Right lobe of liver (tissue), 6 donors: ENCODE data around the gene UGT1A10. TPM values are rescaled to one million over a fixed set of nuclear protein-coding genes. Genes with fewer than 3 reads are reported as not detected.
"Not testable (repeated sequence)": the region's sequence is repeated elsewhere in the genome, so short reads cannot be mapped to it uniquely, and the experiment has no call there.

ENCODE experiments used
- ATAC-seq, 4 donors: fragments of 200-7000 bp; cut with Tn5 transposase; one replicate each; pipeline ENCODE4 v1.9.1; 2020; ENCODE audit warnings: mild to moderate bottlenecking in 4 of 4, moderate library complexity in 4 of 4
- DNase-seq, 3 donors: peaks; one replicate each; pipeline ENCODE4 v3.0.0-alpha.2; 2020
- H3K27ac ChIP-seq, 3 donors: fragments of 200-600 bp; one replicate each; pipeline ENCODE4 v1.8.0; 2022
- H3K27me3 ChIP-seq, 2 donors: fragments of 200-600 bp; one replicate each; pipeline ENCODE4 v1.8.0; 2022
- H3K36me3 ChIP-seq, 4 donors: fragments of 200-600 bp; sonication (generic) in 1 of 4; one replicate each; pipeline versions ENCODE4 v1.5.1 to v1.8.0; 2017 to 2022; ENCODE audit warnings: control low read depth in 1 of 4
- H3K4me1 ChIP-seq, 4 donors: fragments of 200-600 bp; sonication (generic) in 1 of 4; one replicate each; pipeline versions ENCODE4 v1.5.1 to v1.8.0; 2017 to 2022; ENCODE audit warnings: control low read depth in 1 of 4
- H3K4me3 ChIP-seq, 3 donors: fragments of 200-600 bp; one replicate each; pipeline ENCODE4 v1.8.0; 2022
- H3K9me3 ChIP-seq, 4 donors: fragments of 200-600 bp; sonication (generic) in 1 of 4; one replicate each; pipeline versions ENCODE4 v1.5.1 to v1.8.0; 2017 to 2022; ENCODE audit warnings: control low read depth in 1 of 4
- POLR2A ChIP-seq: fragments of 450-650 bp; IDR thresholded peaks from one replicate; pipeline ENCODE4 v1.6.1; 2017; ENCODE audit warnings: antibody characterized with exemption, mild to moderate bottlenecking
- WGBS: methylation state at CpG from one replicate; pipeline ENCODE4 v1.1.6; 2018; ENCODE audit warnings: low coverage, low lambda C conversion rate; ENCODE audit not compliant: insufficient coverage; ENCODE audit errors: missing lambda C conversion rate; 5-methylcytosine and 5-hydroxymethylcytosine counted together
- intact Hi-C, 2 donors: fragments of 100-400 bp; cut with DNase I; formaldehyde crosslinking; loops; one replicate each; pipeline versions ENCODE4 v1.11.2 to v1.14.1; 2022
- total RNA-seq, 6 experiments: library from RNA; depleted of rRNA in 2 of 6; stranded (reverse); fragments of >200 nt in 2 of 6; fragmentation: NEBNext Ultra II Directional in 3 of 6; extraction: Animal tissue kit (Norgen Biotek cat#: 25700) in 3 of 6; gene quantifications; one replicate each; pipeline versions ENCODE4 v1.1.0 to v1.2.4, GENCODE V29; 2016 to 2023
- TF ChIP-seq, protein P1 (sequence below), 4 donors: fragments of 200-600 bp in 3 of 4; fragments of 450-650 bp in 1 of 4; IDR thresholded peaks; one replicate each; pipeline versions ENCODE4 v1.5.1 to v1.8.0; 2016 to 2022; ENCODE audit warnings: antibody characterized with exemption in 4 of 4, mild to moderate bottlenecking in 2 of 4
- donor health status: DM: no; HTN: yes; CAD: no.
- donor health status: DM: no; HTN: no; CAD: no.
- donor health status: DM: no; HTN: no; CAD: no.
- donor health status: DM: no; HTN: yes; CAD: no.
- donor health status: DM: no; HTN: yes; CAD: no.

The UGT1A10 gene
- total RNA-seq, 6 experiments from 2014 or later: 0.11 TPM; not detected in 5

DNA sequence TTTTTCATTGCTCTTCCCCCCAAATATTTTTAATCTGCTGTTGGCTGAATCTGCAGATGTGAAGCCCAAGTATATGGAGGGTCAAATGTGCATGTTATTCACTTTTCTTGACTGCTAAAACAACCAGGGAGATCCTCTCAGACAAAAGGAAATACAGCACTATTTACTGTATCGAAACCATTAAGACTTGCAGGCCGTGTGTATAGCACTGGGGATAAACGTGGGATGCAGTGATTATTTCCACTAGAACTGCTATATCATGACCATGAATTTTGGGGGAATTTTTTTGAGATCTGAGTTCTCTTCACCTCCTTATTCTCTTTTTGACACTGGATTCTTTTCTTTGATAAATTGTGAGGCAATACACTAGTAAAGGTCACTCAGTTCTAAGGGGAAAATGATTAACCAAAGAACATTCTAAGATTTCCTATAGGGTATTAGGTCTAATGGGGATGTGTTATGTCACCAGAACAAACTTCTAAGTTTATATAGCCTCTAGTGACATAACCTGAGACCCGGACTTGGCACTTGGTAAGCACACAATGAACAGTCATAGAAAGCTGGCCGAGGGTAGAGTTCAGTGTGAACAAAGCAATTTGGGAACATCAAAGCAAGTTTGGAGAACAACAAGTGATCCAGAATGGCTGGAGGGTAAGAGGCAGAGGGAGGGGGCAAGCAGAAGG is 109.0 kb downstream of the UGT1A10 start:
- no peaks in the 10 kb centered on the region for H3K27me3 ChIP-seq
- no peaks in the 10 kb centered on the region for H3K9me3 ChIP-seq
- WGBS: 27% methylated on average over 5 of the region's 5 CpGs
- intact Hi-C loops: no loop called here
- DNase-seq (peak in 1 of 3 donors; percentile 76), ATAC-seq (peak; percentile 45 to 89 (median 78))
- H3K36me3 ChIP-seq: peaks cover 0 to 11% (median 0%) of the 10 kb centered on the region in 4 donors
- peaks cover 0 to 49% (median 14%) of the 10 kb centered on the region in 4 donors for H3K4me1 ChIP-seq
- H3K4me3 ChIP-seq: peak overlapping the region in 1 of 3 donors; percentile 37
- TF ChIP-seq, protein P1, sequence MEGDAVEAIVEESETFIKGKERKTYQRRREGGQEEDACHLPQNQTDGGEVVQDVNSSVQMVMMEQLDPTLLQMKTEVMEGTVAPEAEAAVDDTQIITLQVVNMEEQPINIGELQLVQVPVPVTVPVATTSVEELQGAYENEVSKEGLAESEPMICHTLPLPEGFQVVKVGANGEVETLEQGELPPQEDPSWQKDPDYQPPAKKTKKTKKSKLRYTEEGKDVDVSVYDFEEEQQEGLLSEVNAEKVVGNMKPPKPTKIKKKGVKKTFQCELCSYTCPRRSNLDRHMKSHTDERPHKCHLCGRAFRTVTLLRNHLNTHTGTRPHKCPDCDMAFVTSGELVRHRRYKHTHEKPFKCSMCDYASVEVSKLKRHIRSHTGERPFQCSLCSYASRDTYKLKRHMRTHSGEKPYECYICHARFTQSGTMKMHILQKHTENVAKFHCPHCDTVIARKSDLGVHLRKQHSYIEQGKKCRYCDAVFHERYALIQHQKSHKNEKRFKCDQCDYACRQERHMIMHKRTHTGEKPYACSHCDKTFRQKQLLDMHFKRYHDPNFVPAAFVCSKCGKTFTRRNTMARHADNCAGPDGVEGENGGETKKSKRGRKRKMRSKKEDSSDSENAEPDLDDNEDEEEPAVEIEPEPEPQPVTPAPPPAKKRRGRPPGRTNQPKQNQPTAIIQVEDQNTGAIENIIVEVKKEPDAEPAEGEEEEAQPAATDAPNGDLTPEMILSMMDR (IDR thresholded peaks at IDR 0.05): no peak
- TF ChIP-seq POLR2A: no peak
- peak overlapping the region in 2 of 3 donors; percentile 28 to 92 for H3K27ac ChIP-seq

DNA sequence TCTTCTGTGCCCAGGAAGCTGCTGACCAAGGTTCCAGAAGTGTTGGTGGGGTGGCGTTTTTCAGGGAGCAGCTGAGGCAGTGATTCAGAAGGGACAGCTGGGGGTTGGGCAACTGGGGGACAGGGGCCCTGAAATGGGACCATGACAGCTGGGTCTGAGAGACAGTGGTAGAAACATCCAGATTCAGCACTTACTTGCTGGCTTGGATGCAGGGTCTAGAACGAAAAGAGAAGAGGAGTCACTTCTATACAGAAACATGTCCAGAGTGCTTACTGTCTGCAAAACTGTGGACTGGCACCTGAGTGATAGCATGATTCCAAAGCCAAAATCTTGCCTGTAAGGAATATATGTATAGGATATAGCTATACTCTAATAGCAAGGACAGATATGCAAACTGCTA is 109.6 kb downstream of the UGT1A10 start:
- H3K9me3 ChIP-seq, intact Hi-C loops, ATAC-seq, DNase-seq, H3K27me3 ChIP-seq: not testable (repeated sequence)
- Histone ChIP-seq H3K36me3 (peaks cover 0 to 11% (median 0%) of the 10 kb centered on the region in 4 donors), H3K4me1 (peaks cover 0 to 44% (median 14%) of the 10 kb centered on the region in 4 donors), H3K4me3 (peak overlapping the region in 1 of 3 donors; percentile 37), H3K27ac (peak overlapping the region in 2 of 3 donors; percentile 28 to 92)
- WGBS: 41% methylated on average over 2 of the region's 2 CpGs

DNA sequence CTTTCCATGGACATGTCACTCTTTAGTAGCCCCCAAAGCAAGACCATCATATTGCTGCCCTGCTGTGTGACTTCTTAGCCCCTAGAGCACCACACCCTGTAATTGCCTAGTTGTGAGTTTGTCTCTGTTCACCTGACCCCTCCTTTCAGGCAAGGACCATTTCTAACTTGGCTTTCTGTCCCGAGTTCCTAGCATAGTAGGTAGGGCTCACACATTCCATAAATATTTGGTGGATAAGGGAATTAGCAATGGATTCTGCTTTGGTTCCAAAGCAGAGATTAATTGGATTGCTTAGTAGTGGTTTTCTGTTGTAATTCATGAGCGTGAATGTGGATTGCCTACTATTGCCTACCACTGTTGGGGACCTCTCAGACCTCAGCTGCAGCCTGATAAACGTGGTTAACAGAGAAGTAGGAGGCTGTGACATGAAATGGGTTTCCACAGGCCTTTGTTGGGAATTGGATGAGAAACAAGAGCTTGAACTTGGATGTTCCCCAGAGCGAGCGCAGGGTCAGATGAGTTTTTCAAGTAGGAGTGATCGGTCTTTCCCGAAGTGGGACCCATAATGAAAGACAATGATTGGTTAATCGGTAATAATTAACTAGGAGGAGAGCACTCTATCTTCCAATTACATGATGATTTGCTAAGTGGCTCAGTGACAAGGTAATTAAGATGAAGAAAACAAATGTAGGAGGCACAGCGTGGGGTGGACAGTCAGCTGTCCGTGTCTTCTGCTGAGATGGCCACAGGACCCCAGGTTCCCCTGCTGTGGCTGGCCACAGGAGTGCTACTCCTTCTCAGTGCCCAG is 110.4 kb downstream of the UGT1A10 start:
- ATAC-seq (peak; percentile 30 to 52 (median 42)), DNase-seq (peak in 1 of 3 donors; percentile 76)
- no peak for TF ChIP-seq POLR2A
- TF ChIP-seq, protein P1 (IDR thresholded peaks at IDR 0.05): no peak
- H3K4me1 ChIP-seq: peaks cover 0 to 43% (median 17%) of the 10 kb centered on the region in 4 donors
- no peaks in the 10 kb centered on the region for H3K9me3 ChIP-seq
- peak overlapping the region in 1 of 3 donors; percentile 65 for H3K4me3 ChIP-seq
- peak overlapping the region in 2 of 3 donors; percentile 28 to 92 for H3K27ac ChIP-seq
- H3K36me3 ChIP-seq: peaks cover 0 to 11% (median 0%) of the 10 kb centered on the region in 4 donors
- intact Hi-C loops: no loop called here
- no peaks in the 10 kb centered on the region for H3K27me3 ChIP-seq
- WGBS: 42% methylated on average over 8 of the region's 10 CpGs

DNA sequence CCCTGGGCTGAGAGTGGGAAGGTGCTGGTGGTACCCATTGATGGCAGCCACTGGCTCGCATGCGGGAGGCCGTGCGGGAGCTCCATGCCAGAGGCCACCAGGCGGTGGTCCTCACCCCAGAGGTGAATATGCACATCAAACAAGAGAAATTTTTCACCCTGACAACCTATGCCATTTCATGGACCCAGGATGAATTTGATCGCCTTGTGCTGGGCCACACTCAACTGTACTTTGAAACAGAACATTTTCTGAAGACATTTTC is 111.0 kb downstream of the UGT1A10 start:
- intact Hi-C loops: no loop called here
- TF ChIP-seq, protein P1 (IDR thresholded peaks at IDR 0.05): no peak
- TF ChIP-seq POLR2A: no peak
- H3K4me3 ChIP-seq: peak overlapping the region in 1 of 3 donors; percentile 65
- peak overlapping the region in 1 of 3 donors; percentile 92 for H3K27ac ChIP-seq
- peaks cover 0 to 43% (median 17%) of the 10 kb centered on the region in 4 donors for H3K4me1 ChIP-seq
- peaks cover 0 to 8% (median 0%) of the 10 kb centered on the region in 4 donors for H3K36me3 ChIP-seq
- no peaks in the 10 kb centered on the region for H3K9me3 ChIP-seq
- WGBS: 86% methylated on average over 1 of the region's 6 CpGs
- no peaks in the 10 kb centered on the region for H3K27me3 ChIP-seq
- DNase-seq (no peak), ATAC-seq (no peak)

DNA sequence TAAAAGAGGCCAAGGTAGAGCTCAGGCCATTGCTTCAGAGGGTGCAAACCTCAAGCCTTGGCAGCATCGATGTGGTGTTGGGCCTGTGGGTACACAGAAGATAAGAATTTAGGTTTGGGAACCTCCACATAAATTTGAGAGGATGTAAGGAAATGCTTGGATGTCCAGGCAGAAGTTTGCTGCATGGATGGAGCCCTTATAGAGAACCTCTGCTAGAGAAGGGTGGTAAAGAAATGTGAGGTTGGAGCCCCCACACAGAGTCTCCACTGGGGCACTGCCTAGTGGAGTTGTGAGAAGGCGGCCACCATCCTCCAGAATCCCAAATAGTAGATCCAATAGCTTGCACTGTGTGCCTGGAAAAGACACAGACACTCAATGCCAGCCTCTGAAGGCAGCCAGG is 114.4 kb downstream of the UGT1A10 start:
- peak overlapping the region in 1 of 3 donors; percentile 92 for H3K27ac ChIP-seq
- WGBS: 81% methylated on average over 2 of the region's 2 CpGs
- H3K36me3 ChIP-seq, ATAC-seq, intact Hi-C loops, H3K9me3 ChIP-seq, H3K27me3 ChIP-seq, DNase-seq: not testable (repeated sequence)
- H3K4me3 ChIP-seq: peak overlapping the region in 1 of 3 donors; percentile 65
- H3K4me1 ChIP-seq: peaks cover 0 to 50% (median 8%) of the 10 kb centered on the region in 4 donors

DNA sequence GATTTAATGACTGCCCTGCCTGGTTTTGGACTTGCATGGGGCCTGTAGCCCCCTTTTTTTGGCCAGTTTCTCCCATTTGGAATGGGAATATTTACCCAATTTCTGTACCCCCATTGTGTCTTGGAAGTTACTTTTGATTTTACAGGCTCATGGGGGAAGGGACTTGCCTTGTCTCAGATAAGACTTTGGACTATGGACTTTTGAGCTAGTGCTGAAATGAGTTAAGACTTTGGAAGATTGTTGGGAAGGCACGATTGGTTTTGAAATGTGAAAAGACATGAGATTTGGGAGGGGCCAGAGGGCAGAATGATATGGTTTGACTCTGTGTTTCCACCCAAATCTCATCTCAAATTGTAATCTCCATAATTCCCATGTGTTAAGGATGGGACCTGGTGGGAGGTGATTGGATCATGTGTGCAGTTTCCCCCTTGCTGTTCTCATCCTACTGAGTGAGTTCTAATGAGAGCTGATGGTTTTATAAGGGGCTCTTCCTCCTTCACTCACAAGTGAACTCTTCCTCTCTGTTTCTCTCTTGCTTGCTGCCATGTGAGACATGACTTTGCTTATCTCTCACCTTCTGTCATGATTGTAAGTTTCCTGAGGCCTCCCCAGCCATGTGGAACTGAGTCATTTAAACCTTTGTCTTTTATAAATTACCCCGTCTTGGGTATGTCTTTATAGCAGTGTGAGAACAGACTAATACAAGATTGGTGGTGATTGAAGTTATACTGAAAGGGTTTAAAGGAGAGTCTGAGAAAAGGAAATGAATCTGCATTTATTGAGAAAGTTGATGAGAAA is 115.2 kb downstream of the UGT1A10 start:
- H3K27me3 ChIP-seq, DNase-seq, H3K36me3 ChIP-seq, intact Hi-C loops, ATAC-seq, H3K9me3 ChIP-seq: not testable (repeated sequence)
- H3K27ac ChIP-seq: peak overlapping the region in 1 of 3 donors; percentile 92
- peak overlapping the region in 1 of 3 donors; percentile 65 for H3K4me3 ChIP-seq
- H3K4me1 ChIP-seq: peaks cover 0 to 50% (median 5%) of the 10 kb centered on the region in 4 donors
- 56% methylated on average over 2 of the region's 2 CpGs for WGBS
